K562 (cell line): ENCODE data around the gene MYH7B. TPM values are rescaled to one million over a fixed set of nuclear protein-coding genes. Genes with fewer than 3 reads are reported as not detected.

Experiments used
- CTCF ChIP-seq, 3 experiments: IDR thresholded peaks in 2 of 3; conservative IDR thresholded peaks in 1 of 3; 2 replicates each; pipeline ENCODE4 v1.5.1; 2011 to 2012; ENCODE audit warnings: low read length in 3 of 3, mild to moderate bottlenecking in 3 of 3, control low read depth in 2 of 3, improper control_type of control experiment in 1 of 3, inconsistent platforms in 1 of 3, low read depth in 1 of 3, mixed read lengths in 1 of 3, moderate library complexity in 1 of 3; ENCODE audit not compliant: insufficient read depth in 2 of 3
- DACH1 ChIP-seq: fragments of 450-650 bp; IDR thresholded peaks from 2 replicates; pipeline ENCODE4 v1.6.1; 2018; ENCODE audit not compliant: partially characterized antibody
- ELF4 ChIP-seq: fragments of 450-650 bp; formaldehyde crosslinking; IDR thresholded peaks from 2 replicates; pipeline ENCODE4 v1.4.0; 2022; ENCODE audit warnings: missing genetic modification characterization
- ETV1 ChIP-seq: fragments of 450-650 bp; conservative IDR thresholded peaks from 2 replicates; pipeline ENCODE4 v1.6.1; 2016; ENCODE audit warnings: missing genetic modification characterization, control low read depth, low read depth, missing compliant biosample characterization
- NFE2 ChIP-seq: IDR thresholded peaks from 2 replicates; pipeline ENCODE4 v1.6.1; 2014; ENCODE audit warnings: antibody characterized with exemption, low read depth
- RUNX1 ChIP-seq: sonication (generic); IDR thresholded peaks from 2 replicates; pipeline ENCODE4 v1.6.1; 2016; ENCODE audit warnings: antibody characterized with exemption, low read depth
- SAFB2 ChIP-seq: fragments of 200-400 bp; formaldehyde crosslinking; IDR thresholded peaks from 2 replicates; pipeline ENCODE4 v1.6.1; 2018; ENCODE audit warnings: borderline replicate concordance, low read length, low read depth, moderate library complexity; ENCODE audit not compliant: severe bottlenecking
- YBX1 ChIP-seq: fragments of 450-650 bp; IDR thresholded peaks from 2 replicates; pipeline ENCODE4 v1.7.1; 2016; ENCODE audit warnings: mild to moderate bottlenecking
- ZNF175 ChIP-seq: fragments of 200-800 bp; sonication (Bioruptor generic); IDR thresholded peaks from 2 replicates; pipeline ENCODE4 v1.6.1; 2016; ENCODE audit warnings: low read depth, mild to moderate bottlenecking, missing genetic modification characterization, missing compliant biosample characterization
- polyA plus RNA-seq, 8 experiments: library from polyadenylated mRNA; depleted of rRNA in 4 of 8; stranded (reverse) in 5 of 8; unstranded in 3 of 8; fragments of >200 nt; fragmentation: Nextera tagmentation in 2 of 8; fragmentation: Illumina TruSeq in 1 of 8; extraction: Ambion mirVana in 2 of 8; extraction: Trizol in 1 of 8; gene quantifications; 2 replicates each; pipeline versions ENCODE4 v1.2.1 to v1.2.3, GENCODE V29; 2011 to 2014; ENCODE audit warnings: inconsistent platforms in 1 of 8, missing spikeins in 1 of 8
- total RNA-seq, 7 experiments: library from RNA; depleted of rRNA in 6 of 7; stranded (reverse); fragments of >200 nt in 6 of 7; fragmentation: Illumina TruSeq in 2 of 7; extraction: Trizol in 2 of 7; gene quantifications; 2 replicates each; pipeline versions ENCODE4 v1.2.1 to v1.2.3, GENCODE V29; 2011 to 2021; ENCODE audit warnings: low replicate concordance in 1 of 7

Gene MYH7B
- total and polyA plus RNA-seq, 9 of the 15 experiments (the other 6 are each of a cell fraction or from before 2014, with no cell fraction given) = 0.07 to 0.34 (median 0.13) TPM; not detected in 3

DNA sequence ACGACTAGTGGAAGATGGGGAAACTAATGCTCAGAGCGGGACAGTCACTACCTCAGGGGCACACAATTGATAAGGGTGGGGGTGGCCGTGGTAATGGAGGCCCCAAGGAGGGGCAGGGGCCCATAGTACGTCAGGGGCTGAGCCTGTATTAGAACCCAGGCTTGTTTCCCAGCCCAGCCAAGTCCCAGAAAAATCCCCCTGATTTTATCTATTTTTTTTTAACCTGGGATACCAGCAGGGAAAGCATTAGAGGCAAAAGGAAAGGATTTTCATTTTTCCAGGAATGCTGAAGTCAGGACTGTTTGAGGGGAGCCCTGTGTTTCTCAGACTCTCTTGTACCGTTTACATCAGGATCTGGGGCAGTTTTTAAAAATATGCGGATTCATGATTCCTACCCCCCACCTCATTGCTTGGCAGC, 382 bp downstream of the MYH7B start (continued):
- TF ChIP-seq CTCF (IDR thresholded peaks at IDR 0.05 in 2 of 3, conservative IDR thresholded peaks at IDR 0.05 in 1 of 3; ENCODE audit: insufficient read depth in 2 of 3, low read depth in 1 of 3, low read length in 3 of 3) = peak in 1 of 3 experiments; percentile 8; a peak in 1 of 6 replicates
- 0 out of 2 replicates have a peak, but pooled peaks have one; percentile 8 for TF ChIP-seq ELF4 (CRISPR knock-in tag)
- 0 out of 2 replicates have a peak, but pooled peaks have one; percentile 25 for TF ChIP-seq ZNF175
- TF ChIP-seq RUNX1 = no peak
- TF ChIP-seq DACH1 = no peak
- TF ChIP-seq SAFB2 = no peak
- no peak for TF ChIP-seq NFE2
- 0 out of 2 replicates have a peak, but pooled peaks have one; percentile 5 for TF ChIP-seq ETV1 (tag)
- no peak for TF ChIP-seq YBX1
